T47D (cell line): ENCODE data around the gene TMEM63C.
"Not testable (repeated sequence)": the region's sequence is repeated elsewhere in the genome, so short reads cannot be mapped to it uniquely, and the experiment has no call there.

Experiments used
- DNase-seq, 2 experiments: peaks; one replicate each; pipeline versions ENCODE4 v3.0.0 to v3.0.0-alpha.2; 2011 to 2012; ENCODE audit warnings: low read depth in 1 of 2, low spot score in 1 of 2
- JUND ChIP-seq: IDR thresholded peaks from 2 replicates; pipeline ENCODE4 v1.6.1; 2012; ENCODE audit warnings: low read depth
- in situ Hi-C: cut with HindIII; loops from 2 replicates; pipeline ENCODE4 v1.10.0; 2016; ENCODE audit warnings: low sequenced_read_pairs, low pct_unique_long_range_greater_than_20kb

The TMEM63C gene

DNA sequence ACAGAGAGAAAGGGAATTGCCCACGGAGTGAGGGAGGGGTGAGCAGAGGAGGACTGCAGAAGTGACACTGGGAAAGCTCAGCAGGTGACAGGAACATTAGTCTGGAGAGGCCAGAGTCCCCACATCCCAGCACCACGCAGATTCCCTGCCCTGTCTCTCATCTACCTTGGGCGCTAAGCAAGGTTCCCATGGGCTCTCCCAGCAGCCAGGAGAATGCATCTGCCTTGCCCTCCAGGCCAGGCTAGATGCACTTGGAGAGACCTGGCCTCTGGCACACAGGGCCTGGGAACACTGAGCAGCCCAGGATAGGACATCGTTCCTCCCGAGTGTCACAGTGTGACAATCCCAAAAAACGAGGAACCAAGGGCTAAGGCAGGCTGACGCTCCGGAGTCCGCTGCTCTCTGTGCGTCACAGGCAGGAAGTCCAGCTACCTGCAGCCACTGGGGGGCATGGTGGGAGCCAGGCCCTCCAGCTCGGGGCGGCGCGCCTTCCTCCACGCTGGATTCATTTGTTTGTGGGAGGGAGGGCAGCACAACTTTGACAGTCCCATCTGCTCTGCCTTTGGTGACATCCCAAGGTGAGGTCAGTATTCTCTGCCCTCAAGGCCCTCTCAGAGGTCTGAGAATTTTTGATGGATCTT lies 94.8 kb downstream of the TMEM63C start:
- DNase-seq, result no peak
- no peak for TF ChIP-seq JUND
- in situ Hi-C loops, result no loop called here

DNA sequence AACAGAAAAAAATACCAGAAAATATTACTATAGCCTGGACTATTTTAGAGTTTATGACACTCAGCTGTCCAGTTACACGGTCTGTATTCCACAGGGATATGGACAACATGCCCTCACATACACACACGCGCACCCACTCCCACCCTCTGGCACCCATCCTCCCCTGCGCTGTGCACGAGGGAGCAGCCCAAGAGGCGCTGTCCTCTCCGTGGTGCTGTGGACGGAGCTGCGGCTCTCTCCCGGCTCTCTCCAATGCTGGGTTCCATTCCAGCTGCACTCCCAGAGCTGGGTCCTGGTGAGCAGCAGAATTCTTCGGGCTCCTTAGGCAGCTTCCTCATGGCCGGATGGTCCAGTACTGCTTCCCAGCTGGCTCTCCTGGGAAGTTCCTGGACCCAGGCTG lies 95.4 kb downstream of the TMEM63C start:
- DNase-seq, result no peak
- no peak for TF ChIP-seq JUND
- in situ Hi-C loops, result no loop called here

DNA sequence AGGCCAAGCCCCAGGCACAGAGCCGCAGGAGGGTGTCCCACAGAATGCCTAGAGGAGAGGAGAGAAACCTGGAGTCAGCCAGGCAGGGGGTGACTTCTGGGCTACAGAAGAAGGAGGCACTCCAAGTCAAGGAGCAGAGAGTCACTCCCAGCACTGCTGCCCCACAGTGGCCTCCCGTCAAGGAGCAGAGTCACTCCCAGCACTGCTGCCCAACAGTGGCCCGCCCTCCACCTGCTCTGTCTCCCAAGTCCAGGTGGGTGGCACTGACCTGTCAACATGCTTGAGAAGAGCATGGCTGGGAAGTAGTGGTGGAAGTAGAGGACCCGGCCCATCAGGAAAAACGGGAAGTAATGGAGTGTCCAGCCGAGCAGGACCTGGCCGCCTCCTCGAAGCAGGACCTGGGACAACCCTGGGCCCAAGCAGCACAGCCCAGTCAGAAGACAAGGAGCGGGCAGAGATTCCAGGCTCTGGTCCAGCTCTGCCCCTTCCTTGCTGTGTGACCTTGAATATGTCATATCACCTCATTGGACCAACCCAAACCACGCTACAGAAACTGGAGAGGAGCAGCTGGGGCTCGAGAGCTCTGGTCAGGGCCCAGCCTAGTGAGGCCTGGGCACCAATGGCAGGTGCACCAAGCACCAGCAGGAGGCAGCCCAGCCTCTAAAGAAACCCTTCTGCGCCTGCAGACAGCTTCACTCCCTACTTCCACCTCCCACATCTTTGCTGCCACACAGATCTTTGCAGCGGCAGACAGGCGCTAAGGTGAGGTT lies 97.0 kb downstream of the TMEM63C start:
- in situ Hi-C loops, result no loop called here
- no peak for TF ChIP-seq JUND
- DNase-seq, result no peak

DNA sequence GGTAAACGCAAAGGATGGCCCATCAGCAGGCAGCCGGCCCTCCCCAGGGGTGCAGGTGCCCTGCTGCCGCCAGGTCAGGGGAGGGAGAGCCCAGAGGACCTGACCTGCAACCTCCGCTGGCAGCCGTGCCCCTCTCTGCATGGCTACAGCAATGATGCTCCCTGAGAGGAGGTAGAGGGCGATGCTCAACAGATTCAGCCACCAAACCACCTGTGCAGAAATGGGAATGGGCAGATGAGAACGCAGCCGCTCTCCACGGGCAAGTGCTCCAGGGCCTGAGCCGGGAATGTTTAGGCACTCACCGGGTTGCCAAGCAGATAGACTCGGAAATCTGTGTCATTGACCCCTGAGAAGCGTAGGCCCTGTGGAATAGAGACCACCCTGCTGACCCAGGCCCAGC lies 98.1 kb downstream of the TMEM63C start:
- no peak for DNase-seq
- in situ Hi-C loops, result no loop called here
- no peak for TF ChIP-seq JUND

DNA sequence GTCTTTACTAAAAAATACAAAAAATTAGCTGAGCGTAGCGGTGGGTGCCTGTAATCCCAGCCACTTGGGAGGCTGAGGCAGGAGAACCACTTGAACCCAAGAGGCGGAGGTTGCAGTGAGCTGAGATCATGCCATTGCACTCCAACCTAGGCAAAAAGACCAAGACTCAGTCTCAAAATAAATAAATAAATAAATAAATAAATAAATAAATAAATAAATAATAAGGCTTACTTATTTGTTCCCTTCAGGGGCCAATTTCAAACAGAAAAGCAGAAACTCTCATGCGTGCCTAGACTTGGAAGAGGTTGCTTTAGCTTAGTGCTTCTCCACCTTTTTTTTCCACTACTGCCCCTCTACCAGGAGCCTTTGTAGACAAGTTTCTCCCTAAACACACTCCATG lies 99.3 kb downstream of the TMEM63C start:
- in situ Hi-C loops, DNase-seq: not testable (repeated sequence)

DNA sequence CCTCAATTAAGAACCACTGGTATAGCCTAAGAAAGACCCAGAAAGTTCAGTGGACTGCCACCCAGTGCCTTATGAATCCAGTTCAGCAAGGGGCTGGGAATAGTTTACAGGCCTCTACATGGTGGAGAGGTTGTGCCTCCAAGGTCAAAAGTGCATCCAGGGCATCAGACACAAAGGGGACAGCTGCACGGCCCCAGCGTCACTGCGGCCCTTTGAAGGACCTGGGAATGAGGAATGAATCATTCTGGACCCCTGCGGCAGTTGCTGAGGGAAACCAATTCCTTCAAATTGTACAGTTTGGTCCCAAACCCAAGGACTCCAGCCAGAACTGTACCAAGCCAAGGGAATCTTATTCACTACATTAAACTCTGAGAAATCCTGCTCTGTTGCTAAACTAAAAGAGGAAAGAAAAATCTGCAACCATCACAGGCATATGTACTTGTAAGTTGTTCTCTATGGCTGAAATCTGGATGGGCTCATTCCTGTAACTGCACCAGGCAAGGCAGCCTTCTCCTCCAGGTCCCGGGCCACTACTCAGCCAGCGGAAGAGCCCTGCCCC lies 100.3 kb downstream of the TMEM63C start:
- DNase-seq, result no peak
- in situ Hi-C loops, result no loop called here
- TF ChIP-seq JUND, result no peak

DNA sequence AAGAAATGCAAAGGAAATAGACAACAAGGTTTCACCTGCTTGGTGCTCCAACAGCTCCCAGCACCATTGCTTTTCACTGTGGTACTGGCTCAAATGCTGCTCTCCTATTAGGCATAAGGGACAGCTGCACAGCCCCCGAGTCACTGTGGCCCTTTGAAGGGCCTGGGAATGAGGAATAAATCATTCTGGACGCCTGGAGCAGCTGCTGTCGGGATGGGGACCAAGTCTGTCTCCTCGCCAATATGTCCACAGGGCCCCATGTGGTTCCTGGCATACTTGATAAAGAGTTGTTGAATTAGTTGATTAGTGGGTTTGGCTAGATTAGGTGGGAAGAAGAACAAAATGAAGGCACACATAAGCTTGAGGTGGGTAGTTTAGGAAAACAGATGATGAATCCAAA lies 102.5 kb downstream of the TMEM63C start:
- no peak for DNase-seq
- in situ Hi-C loops, result no loop called here

DNA sequence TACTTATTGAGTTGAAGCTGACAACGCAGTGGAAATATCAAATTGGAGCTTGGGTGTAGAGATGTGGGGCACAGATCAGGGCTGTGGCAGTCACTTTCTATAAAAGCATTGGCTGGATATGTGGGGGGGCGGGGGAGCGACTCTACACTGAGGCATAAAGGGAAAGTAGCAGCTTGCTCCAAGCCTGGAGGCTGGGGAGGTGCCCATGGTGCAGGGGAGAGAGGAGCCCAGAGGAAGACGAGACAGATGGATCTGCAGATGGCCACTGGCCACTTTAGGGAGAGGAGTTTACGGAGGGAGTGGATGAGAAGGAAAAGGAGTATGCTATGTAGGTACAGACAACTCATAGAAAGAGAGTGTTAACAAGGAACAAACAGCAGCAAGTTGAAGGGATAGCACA lies 102.9 kb downstream of the TMEM63C start:
- in situ Hi-C loops, result no loop called here
- TF ChIP-seq JUND, result no peak
- DNase-seq, result no peak

More for the DNA sequence above, 102.5 kb downstream of the TMEM63C start:
- no peak for TF ChIP-seq JUND

DNA sequence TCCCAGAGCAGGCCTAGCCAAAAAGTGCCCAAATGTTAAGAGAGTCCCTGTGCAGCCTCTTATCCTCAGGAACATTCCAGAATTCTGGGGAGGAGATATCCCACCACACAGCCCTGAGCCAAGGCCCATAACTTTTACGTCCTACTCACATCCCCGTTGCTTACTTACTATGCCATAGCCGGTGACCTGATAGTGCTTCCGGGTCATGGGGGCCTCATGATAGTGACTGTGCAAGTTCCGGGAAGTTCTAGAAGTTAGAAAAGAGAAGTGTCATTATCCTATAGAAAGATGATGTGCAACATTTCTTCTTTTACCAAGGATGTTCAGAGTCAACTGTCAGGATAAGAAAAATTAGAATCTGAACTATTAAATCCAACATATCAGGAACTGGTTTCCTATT lies 105.0 kb downstream of the TMEM63C start:
- in situ Hi-C loops, result no loop called here
- no peak for TF ChIP-seq JUND
- no peak for DNase-seq

DNA sequence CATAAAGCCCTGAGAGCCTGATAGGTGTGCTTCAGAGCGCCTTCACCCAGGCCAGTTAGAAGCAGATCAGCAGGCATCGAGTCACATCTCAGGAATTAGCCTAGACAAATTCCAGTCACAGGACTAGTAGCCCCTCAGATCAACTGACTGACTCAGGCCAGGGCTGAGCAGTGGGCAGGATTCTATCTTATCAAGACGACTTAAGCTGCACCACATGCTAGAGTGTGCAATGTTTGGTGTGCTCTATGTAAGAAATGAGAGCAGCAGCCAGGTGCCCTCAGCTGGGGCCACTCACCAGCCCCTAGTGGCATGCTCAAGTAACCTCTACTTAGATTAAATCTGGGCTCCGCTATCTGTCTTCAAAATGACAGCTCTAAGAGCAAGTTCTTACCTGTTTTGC lies 109.1 kb downstream of the TMEM63C start:
- DNase-seq, result no peak
- in situ Hi-C loops, result no loop called here
- TF ChIP-seq JUND, result no peak

DNA sequence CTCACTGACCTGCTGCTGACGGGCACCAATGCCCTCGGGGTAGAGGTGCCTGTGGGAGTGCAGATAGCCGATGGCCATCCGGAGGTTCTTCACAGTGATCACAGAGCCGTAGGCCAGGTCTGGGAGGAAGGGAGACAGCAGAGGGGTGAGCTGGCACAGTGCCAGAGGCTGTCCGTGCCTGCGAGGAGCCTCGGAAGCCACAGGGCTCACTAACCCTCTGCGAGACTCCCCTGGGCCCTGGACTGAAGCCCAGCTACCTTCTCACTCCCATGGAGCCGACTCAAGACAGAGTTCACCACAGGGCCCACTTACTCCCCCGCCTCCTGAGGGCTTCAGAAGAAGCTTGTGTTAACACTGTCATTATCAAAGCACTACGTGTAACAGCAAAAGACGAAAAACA lies 114.6 kb downstream of the TMEM63C start:
- DNase-seq, result no peak
- in situ Hi-C loops, result no loop called here

DNA sequence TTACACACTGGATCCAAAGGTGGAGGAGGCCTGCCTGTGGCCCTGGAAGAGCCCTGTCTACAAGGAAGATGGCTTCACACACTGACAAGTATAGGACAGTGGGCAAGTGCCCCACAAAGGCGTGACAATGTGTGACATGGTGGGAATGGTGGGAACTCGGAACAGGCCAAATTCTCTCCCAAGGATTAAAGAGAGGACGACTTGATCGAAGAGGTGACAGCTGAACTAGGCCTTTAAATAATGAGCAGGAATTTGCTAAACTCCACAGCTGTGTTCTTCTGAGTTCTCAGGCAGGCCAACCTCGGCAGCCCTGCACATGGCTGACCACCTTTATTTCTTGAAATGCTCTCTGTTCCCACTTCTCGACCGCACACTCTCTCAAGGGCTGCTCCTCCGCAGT lies 115.3 kb downstream of the TMEM63C start:
- in situ Hi-C loops, result no loop called here
- TF ChIP-seq JUND, result no peak
- DNase-seq, result no peak

More for the DNA sequence above, 114.6 kb downstream of the TMEM63C start:
- TF ChIP-seq JUND, result no peak

DNA sequence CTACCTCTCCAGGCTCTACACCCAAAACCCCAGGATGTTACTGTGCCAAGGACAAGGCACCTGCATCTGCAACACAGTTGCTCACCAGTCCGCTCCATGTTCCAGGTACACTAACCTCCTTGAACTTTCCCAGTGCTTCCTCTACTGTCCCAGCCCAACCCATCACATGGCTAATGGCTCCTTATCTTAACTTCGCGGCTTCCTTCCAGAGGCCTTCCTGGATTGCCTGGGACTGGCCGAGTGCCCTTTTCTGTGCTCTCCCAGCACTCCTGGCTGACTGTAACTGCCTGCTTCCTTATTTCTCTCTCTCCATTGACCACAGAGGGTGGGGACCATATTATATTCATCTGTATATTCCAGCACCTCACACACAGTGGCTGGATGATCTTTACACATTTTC lies 118.2 kb downstream of the TMEM63C start:
- TF ChIP-seq JUND, result no peak
- DNase-seq, result no peak
- in situ Hi-C loops, result no loop called here
